ENCODE measurements around the gene CABCOCO1.

GRCh38 chr10:61626209-61626608 lies 36.5 kb upstream of the CABCOCO1 start:
- no peak for TF ChIP-seq CTCF (IDR thresholded peaks at IDR 0.05)
- TF ChIP-seq POLR2AphosphoS5 (IDR thresholded peaks at IDR 0.05) = no peak
- no peak for TF ChIP-seq POLR2A (IDR thresholded peaks at IDR 0.05)
- no peak for TF ChIP-seq EP300 (IDR thresholded peaks at IDR 0.05)
